ENCODE data around the gene PFKFB3.
A peak's percentile ranks its signal among the peaks of the same experiment; 100 is the strongest.
"Not testable (repeated sequence)": the region's sequence is repeated elsewhere in the genome, so short reads cannot be mapped to it uniquely, and the experiment has no call there.

Gene PFKFB3

DNA sequence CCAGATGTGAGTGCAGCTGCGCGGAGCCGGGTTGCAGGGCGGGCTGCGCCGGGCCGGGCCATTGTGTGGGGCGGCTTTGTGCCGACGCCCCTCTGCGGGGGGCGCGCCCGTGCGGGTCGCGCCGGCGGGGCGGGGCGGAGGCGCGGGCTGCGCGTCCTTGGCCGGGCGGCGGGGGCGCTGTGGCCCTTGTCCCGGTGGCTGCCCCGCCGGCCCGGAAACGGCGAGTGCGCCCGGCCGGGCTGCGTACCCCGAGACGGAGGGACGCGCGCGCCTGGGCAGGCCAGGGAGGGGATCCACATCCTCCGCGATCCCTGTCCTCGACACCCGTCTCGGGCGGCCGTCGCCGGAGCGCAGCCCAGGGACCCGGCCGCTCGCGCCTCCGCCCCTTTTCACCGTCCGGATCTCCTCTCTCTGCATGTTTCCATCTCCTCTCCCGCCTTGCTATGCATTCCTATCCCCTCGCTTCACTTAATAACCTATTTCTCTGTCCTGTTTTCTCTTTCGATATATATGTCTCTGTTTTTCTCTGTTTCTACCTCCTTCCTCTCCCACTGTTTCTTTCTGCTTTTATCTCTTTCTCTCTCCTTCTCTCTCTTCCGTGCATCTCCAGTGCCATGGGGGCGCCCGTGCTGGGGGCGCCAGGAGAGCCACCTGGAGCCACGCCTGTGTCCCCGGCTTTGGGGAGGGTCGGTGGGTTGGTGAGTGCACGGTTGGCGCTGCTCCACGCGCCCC, 765 bp downstream of the PFKFB3 start:
- DNase-seq, result peak; percentile 42 to 45

DNA sequence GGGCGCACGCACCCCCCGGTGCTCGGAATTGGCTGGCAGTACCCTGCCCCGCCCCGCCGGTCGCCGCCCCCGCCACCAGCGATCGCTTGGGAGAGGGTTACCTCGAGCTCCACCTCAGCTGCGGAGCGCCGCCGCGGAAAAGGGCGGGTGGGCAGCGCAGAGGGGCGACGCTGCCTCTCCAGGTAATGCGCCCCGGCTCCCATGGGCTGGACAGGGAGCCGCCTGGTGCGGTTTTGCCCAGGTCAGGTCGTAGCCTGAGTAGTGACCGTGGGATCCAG, 1.3 kb downstream of the PFKFB3 start:
- peak; percentile 33 to 39 for DNase-seq

- DNase-seq, result no peak
These were observed 1.8 kb downstream of the PFKFB3 start for GRCh38 chr10:6204341-6205191.

GRCh38 chr10:6206486-6206885, 3.8 kb downstream of the PFKFB3 start:
- not testable (repeated sequence) for DNase-seq

DNA sequence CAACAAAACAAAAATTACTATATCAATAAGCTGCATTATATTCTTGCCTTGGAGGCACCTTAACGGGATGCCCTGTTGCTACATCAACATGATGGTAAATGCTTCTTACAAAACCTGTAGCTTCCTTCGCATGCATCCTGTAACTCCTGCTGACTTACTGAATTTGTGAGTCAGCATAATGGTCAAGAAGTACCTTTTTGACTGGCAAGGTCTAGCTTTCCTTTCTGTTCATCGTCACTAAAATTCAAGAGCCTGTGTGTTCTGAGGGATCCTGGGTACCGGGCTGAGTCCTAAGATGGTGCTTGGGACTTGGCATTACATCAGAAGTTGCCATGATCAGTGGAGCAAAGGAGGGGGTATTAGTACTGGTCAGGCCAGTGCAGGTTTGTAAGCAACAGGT, 4.9 kb downstream of the PFKFB3 start:
- no peak for DNase-seq

GRCh38 chr10:6208799-6209235, 6.1 kb downstream of the PFKFB3 start:
- no peak for DNase-seq

GRCh38 chr10:6211341-6211670, 8.6 kb downstream of the PFKFB3 start:
- no peak for DNase-seq

DNA sequence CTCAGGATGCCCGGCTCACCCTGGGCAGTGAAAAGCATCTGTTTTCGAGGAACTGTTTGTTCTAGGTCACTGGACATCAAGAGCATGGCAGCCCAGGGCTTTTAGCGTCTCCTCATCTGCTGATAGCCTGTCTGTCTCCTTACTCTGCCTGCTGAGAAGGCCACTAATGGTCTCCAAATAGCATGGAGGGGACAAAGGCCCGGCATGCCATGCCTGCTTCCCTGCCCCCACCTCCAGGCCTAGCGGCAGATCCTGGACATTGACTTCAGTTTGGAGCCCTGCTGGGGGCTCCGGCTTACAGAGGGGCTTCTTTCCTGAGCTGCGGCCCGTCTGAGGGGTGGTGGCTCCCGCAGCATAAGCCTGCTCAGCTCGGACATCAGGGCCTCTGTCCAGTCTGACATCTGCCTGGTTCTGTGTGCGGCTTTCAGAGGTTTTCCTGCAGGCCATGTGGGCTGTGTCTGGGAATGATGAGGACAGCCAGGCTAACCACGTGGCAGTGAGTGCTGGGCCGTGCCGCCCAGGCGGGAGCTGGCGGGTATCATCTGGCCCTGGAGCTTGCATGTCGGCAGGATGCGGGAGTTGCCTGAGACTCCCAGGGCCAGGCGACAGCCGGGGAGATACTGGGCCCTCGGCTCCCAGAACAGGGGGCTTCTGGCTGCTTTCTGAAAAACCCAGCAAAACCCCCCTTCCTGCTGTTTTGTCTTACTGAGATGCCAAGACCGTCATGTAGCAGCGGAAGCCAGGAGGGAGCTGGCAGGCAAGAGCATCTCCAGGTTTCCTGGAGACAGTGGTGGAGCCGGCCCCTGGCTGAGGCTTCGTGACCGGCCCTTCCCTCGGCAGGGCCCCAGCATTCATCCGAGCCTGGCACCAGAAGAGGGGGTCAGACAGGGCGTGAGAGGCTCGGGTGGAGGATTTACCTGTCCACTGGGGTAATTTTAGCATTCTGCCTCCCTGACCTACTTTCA, 9.2 kb downstream of the PFKFB3 start:
- no peak for DNase-seq

DNA sequence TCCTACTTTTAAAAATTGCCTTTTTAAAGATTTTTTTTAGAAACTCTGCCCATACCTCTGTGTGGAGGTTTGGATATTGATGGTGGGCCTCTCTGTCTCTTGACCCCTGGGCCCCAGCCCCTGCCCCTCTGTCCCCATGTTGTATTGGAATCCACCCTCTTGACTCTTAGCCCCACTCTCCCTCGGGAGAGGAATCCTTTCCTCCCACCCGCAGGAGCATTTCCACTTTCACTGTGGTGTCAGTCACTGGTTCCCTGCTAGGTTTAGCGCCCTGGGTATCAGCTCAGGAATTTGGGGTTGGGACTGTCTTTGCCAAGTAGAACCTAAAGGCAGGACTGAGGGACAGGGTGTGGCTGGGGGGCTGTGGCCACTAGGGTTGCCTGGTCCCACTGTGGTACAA, 10.1 kb downstream of the PFKFB3 start:
- DNase-seq, result no peak

GRCh38 chr10:6213257-6213905, 10.6 kb downstream of the PFKFB3 start:
- DNase-seq, result no peak

GRCh38 chr10:6213908-6214307, 11.2 kb downstream of the PFKFB3 start:
- DNase-seq, result no peak

- no peak for DNase-seq
These were observed 11.9 kb downstream of the PFKFB3 start for GRCh38 chr10:6214612-6215011.

DNA sequence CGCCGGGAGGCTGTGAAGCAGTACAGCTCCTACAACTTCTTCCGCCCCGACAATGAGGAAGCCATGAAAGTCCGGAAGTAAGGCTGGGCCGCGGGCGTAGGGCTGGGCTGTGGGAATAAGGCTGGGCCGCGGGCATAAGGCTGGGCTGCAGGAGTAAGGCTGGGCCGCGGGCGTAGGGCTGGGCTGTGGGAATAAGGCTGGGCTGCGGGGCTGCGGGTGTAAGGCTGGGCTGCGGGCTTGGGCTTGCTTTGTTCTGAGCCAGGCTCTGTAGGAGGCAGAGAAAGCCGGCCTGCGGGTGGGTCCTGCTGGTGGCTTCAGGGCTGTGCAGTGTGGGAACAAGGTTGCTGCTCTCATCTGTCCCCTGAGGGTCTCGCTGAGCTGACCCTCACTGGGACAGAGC, 12.5 kb downstream of the PFKFB3 start:
- no peak for DNase-seq

- DNase-seq, result no peak
These were observed 13.2 kb downstream of the PFKFB3 start for GRCh38 chr10:6215683-6216484.

DNA sequence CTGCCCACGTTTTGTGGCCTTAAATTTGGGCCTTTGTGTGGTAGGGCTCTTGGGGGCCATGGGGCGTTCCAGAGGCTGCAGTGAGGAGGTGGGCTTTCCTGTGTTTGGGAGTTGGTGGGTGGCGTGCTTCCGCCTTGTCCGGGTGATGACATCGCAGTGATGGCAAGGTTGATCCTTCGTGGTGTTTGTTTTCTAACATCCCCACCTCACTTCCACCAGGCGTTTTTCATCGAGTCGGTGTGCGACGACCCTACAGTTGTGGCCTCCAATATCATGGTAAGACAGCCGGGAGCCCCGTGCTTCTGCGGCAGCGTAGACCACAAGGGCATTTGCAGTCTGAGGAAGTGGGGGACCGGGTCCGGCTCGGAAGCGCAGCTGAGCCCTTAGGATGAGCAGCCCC, 14.2 kb downstream of the PFKFB3 start:
- DNase-seq, result no peak

GRCh38 chr10:6217611-6218010, 14.9 kb downstream of the PFKFB3 start:
- no peak for DNase-seq

DNA sequence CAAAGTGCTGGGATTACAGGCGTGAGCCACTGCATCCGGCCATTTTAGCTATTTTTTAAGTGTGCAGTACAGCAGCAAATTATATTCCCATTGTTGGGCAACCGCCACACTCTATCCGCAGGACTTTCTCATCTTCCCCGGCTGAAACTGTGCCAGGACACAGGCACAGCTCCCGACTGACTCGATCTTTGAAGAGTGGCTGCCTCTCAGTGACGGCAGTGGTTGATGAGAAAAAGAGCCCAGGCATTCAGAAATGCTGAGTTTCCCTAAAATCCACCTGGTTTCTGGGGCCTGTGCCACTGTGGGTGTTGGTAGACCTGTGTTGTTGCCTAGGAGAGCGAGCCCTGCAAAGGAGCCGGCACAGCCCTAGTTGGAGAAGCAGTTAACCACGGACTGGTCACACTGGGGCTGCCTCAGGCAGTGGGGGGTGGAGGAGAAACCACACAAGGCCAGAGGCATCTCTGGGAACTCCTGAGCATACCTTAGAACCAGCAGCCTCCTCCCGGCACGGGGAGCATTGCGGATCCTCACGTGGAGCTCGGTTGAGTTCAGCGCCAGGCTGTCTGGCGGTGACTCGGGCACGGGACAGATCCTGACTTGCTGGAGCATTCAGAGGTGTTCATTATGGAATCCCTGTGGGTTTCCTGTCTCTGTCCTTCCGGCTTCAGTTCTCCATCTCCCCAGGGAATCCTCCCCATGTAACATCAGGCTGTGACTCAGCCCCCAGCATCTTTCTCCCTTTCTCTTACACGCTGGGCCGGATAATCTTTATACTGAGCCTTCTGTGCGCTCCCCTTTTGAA, 16.2 kb downstream of the PFKFB3 start:
- no peak for DNase-seq

GRCh38 chr10:6219494-6219836, 16.7 kb downstream of the PFKFB3 start:
- no peak for DNase-seq

GRCh38 chr10:6220418-6221191, 17.9 kb downstream of the PFKFB3 start:
- no peak for DNase-seq

- no peak for DNase-seq
These were observed 18.6 kb downstream of the PFKFB3 start for GRCh38 chr10:6221192-6221940.

Measured in CD4-positive, alpha-beta T cell treated with Interleukin-4 for 1 hour (primary cell).